Lower lobe of right lung (tissue), 2 donors: Measurements from ENCODE around the gene ZNF878. TPM values are rescaled to one million over a fixed set of nuclear protein-coding genes. Genes with fewer than 3 reads are reported as not detected.
"Not testable (repeated sequence)": the region's sequence is repeated elsewhere in the genome, so short reads cannot be mapped to it uniquely, and the experiment has no call there.

Experiments used
- ATAC-seq, 2 donors: fragments of 200-7000 bp; cut with Tn5 transposase; one replicate each; pipeline ENCODE4 v1.9.1; 2020 to 2022; ENCODE audit warnings: mild to moderate bottlenecking in 2 of 2, moderate library complexity in 2 of 2
- DNase-seq: peaks from one replicate; pipeline ENCODE4 v3.0.0-alpha.2; 2020
- H3K27ac ChIP-seq: fragments of 200-600 bp; one replicate; pipeline ENCODE4 v1.8.0; 2022
- H3K27me3 ChIP-seq: fragments of 200-600 bp; one replicate; pipeline ENCODE4 v1.8.0; 2022; ENCODE audit warnings: low read depth
- H3K36me3 ChIP-seq: fragments of 200-600 bp; one replicate; pipeline ENCODE4 v1.8.0; 2022; ENCODE audit warnings: mild to moderate bottlenecking
- H3K4me1 ChIP-seq: fragments of 200-600 bp; one replicate; pipeline ENCODE4 v1.8.0; 2022
- H3K4me3 ChIP-seq: fragments of 200-600 bp; one replicate; pipeline ENCODE4 v1.8.0; 2022; ENCODE audit warnings: mild to moderate bottlenecking
- H3K9me3 ChIP-seq: fragments of 200-600 bp; one replicate; pipeline ENCODE4 v1.8.0; 2022
- intact Hi-C: fragments of 100-400 bp; cut with DNase I; formaldehyde crosslinking; loops from one replicate; pipeline ENCODE4 v1.11.0; 2022
- total RNA-seq: library from RNA; stranded (reverse); fragmentation: NEBNext Ultra II Directional; extraction: Animal tissue kit (Norgen Biotek cat#: 25700); gene quantifications from one replicate; pipeline ENCODE4 v1.2.1, GENCODE V29; 2021
- TF ChIP-seq, protein P1 (sequence below): fragments of 200-600 bp; IDR thresholded peaks from one replicate; pipeline ENCODE4 v1.8.0; 2022; ENCODE audit warnings: antibody characterized with exemption, mild to moderate bottlenecking
- donor health status: DM: no; HTN: yes; CAD: no; lungs with severe emphysema.

The ZNF878 gene
- total RNA-seq, 1 donor from 2014 or later: 0.35 TPM

DNA sequence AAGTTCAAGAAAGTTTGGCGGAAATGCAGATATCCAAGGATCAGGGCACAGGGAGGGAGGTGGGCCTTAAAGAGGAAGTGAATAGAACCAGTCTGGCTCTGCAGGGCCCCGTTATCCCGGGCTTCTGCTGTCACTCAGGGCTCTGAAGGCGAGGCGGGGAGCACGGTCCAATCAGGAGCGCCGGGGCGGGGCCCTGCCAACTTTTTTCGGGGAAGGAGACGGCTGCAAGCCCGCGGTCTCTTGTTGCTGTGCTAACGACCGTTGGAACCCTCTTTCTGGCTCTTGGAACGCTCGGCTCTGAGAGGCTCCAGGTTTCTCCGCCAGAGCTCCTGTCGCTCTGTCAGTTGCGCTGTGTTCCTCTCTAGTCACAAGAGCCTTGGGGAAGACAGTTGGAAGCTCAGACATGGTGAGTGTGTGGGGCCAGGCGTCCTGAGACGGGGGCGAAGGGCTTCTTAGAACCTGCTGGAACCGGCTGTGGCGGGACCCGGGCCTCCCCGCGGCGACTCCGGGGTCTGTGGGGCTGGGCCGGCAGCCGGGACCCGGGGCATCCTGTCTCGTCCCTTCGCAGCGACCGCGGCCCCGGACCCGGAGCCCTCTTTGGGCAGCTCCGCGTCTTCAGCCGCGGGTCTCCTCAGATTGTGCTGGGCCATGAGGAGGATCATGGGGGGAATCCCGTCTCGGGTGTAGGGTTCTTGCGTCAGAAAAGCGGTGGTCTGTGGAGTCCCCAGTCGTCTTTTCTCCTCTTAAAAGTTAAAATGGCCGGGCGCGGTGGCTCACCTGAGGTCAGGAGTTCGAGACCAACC lies 39.5 kb upstream of the ZNF878 start:
- Histone ChIP-seq H3K4me3 (peak overlapping the region; percentile 80), H3K27ac (peak overlapping the region; percentile 79), H3K36me3 (no peaks in the 10 kb centered on the region), H3K4me1 (peaks cover 12% of the 10 kb centered on the region), H3K9me3 (no peaks in the 10 kb centered on the region), H3K27me3 (no peaks in the 10 kb centered on the region)
- TF ChIP-seq, protein P1, sequence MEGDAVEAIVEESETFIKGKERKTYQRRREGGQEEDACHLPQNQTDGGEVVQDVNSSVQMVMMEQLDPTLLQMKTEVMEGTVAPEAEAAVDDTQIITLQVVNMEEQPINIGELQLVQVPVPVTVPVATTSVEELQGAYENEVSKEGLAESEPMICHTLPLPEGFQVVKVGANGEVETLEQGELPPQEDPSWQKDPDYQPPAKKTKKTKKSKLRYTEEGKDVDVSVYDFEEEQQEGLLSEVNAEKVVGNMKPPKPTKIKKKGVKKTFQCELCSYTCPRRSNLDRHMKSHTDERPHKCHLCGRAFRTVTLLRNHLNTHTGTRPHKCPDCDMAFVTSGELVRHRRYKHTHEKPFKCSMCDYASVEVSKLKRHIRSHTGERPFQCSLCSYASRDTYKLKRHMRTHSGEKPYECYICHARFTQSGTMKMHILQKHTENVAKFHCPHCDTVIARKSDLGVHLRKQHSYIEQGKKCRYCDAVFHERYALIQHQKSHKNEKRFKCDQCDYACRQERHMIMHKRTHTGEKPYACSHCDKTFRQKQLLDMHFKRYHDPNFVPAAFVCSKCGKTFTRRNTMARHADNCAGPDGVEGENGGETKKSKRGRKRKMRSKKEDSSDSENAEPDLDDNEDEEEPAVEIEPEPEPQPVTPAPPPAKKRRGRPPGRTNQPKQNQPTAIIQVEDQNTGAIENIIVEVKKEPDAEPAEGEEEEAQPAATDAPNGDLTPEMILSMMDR: no peak
- peak; percentile 97 to 98 for ATAC-seq
- intact Hi-C loops: no loop called here
- DNase-seq: peak; percentile 92

DNA sequence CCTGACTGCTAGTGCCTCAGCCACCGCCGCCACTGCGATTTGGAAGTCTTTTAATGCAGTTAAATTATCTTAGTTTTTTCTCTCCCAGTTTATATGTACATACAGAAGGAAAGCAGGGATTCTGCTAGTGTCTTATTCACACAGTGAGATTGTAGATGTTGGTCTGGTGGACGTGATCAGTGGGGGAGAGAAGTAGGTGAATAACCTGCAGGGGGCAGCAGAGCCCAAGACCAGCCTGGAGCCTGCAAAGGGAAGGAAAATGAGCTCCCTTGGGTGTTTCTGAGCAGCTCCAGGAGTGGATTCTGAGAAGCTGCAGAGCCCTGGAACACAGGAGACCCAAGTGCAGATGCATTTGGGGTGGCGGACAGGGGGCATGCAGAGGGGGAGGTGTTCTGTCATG lies 38.0 kb upstream of the ZNF878 start:
- ATAC-seq: peak; percentile 78 to 82
- Histone ChIP-seq H3K27ac (no peak overlapping the region), H3K27me3 (no peaks in the 10 kb centered on the region), H3K36me3 (no peaks in the 10 kb centered on the region), H3K4me3 (no peak overlapping the region), H3K9me3 (no peaks in the 10 kb centered on the region), H3K4me1 (peaks cover 12% of the 10 kb centered on the region)
- intact Hi-C loops: no loop called here
- DNase-seq: peak; percentile 71
- TF ChIP-seq, protein P1: peak; percentile 73

DNA sequence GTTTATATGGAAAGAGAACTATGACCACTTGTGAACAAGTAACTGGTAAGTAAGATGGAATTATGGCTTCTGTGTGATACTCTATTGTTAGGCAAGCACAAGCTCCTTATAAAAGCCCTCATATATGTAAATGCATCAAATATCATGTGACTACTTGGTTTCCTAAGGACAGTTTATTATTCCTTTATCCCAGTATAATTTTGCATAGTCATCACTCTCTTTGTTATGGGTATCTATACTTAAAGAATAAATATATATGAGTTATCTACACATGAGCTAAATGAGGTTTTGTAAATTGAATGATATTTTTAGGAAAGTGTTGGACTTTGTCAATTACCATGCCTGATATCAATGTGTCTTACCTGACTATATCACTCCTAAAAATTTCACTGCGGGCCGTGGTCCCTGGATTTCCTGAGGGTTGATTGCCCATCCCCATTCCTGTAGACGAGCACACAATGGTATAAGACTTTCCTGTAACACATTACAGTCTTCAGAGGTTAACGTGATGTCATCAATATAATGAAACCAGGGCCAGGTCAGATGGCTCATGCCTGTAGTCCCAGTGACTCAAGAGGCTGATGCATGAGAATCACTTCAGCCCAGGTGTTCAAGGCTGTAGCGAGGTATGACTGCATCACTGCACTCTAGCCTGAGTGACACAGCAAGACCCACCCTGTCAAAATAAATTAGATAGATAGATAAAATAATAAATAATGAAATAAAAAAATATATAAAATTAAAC lies 32.5 kb upstream of the ZNF878 start:
- no peak for DNase-seq
- Histone ChIP-seq H3K27ac (no peak overlapping the region), H3K27me3 (no peaks in the 10 kb centered on the region), H3K9me3 (peaks cover 23% of the 10 kb centered on the region), H3K4me1 (no peaks in the 10 kb centered on the region), H3K36me3 (no peaks in the 10 kb centered on the region), H3K4me3 (no peak overlapping the region)
- intact Hi-C loops: no loop called here
- TF ChIP-seq, protein P1: no peak
- ATAC-seq: no peak

DNA sequence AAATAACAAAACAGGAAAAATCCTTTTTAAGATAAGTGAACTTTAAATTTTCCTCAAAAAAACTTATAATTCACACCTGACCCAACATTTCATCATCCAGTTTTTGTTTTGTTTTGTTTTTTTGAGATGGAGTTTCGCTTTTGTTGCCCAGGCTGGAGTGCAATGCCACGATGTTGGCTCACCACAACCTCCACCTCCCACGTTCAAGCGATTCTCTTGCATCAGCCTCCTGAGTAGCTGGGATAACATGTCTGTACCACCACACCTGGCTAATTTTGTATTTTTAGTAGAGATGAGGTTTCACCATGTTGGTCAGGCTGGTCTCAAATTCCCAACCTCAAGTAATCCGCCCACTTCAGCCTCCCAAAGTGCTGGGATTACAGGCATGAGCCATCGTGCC lies 30.6 kb upstream of the ZNF878 start:
- peaks cover 42% of the 10 kb centered on the region for H3K9me3 ChIP-seq
- intact Hi-C loops, H3K27me3 ChIP-seq, ATAC-seq, H3K4me1 ChIP-seq, H3K27ac ChIP-seq, DNase-seq, H3K36me3 ChIP-seq, H3K4me3 ChIP-seq: not testable (repeated sequence)

DNA sequence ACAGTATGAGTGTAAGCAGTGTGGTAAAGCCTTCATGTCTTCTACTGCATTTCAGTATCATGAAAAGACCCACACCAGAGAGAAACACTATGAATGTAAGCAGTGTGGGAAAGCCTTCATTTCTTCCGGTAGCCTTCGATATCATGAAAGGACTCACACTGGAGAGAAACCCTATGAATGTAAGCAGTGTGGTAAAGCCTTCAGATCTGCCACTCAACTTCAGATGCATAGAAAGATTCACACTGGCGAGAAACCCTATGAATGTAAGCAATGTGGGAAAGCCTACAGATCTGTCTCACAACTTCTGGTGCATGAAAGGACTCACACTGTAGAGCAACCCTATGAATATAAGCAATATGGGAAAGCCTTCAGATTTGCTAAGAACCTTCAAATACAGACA lies 24.6 kb upstream of the ZNF878 start:
- ATAC-seq (no peak), DNase-seq (no peak)
- no peak overlapping the region for H3K4me3 ChIP-seq
- TF ChIP-seq, protein P1: no peak
- no peak overlapping the region for H3K27ac ChIP-seq
- peaks cover 92% of the 10 kb centered on the region for H3K9me3 ChIP-seq
- no peaks in the 10 kb centered on the region for H3K4me1 ChIP-seq
- intact Hi-C loops: no loop called here
- H3K36me3 ChIP-seq: peaks cover 36% of the 10 kb centered on the region
- no peaks in the 10 kb centered on the region for H3K27me3 ChIP-seq

DNA sequence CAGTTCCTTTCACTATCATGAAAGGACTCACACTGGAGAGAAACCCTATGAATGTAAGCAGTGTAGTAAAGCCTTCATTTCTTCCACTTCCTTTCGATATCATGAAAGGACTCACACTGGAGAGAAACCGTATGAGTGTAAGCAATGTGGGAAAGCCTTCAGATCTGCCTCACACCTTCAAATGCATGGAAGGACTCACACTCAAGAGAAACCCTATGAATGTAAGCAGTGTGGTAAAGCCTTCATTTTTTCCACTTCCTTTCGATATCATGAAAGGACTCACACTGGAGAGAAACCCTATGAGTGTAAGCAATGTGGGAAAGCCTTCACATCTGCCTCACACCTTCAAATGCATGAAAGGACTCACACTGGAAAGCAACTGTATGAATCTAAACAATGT lies 23.6 kb upstream of the ZNF878 start:
- DNase-seq, ATAC-seq, H3K4me1 ChIP-seq, H3K27ac ChIP-seq, H3K4me3 ChIP-seq, intact Hi-C loops, H3K27me3 ChIP-seq: not testable (repeated sequence)
- Histone ChIP-seq H3K36me3 (peaks cover 36% of the 10 kb centered on the region), H3K9me3 (peaks cover 100% of the 10 kb centered on the region)
